ENCODE results near the gene SEL1L2. TPM values are rescaled to one million over a fixed set of nuclear protein-coding genes. Genes with fewer than 3 reads are reported as not detected.

Gene SEL1L2
- total RNA-seq, 1 donor from 2014 or later = not detected

DNA sequence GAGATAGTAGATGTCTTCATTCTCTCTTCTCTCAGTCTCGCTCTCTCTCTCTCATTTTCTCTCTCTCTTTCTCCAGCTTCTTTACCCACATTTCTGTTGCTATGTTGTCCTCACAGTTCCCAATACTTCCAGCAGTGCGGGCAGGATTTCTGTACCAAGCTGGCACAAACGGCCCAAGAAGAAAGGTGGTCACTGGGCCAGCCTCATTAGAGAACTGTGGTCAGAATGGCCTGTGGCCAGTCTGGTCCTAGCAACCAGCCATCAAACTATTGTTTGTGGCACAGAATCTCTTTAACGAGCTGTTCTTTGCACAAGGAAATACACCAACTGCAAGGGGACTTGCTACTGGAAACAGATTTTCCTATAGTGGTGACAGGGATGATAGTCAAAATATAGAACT lies 81.3 kb downstream of the SEL1L2 start:
- no peak overlapping the region for H3K4me3 Mint-ChIP-seq (ENCODE audit: unreplicated experiment)
- no peak for DNase-seq (ENCODE audit: low spot score)
- TF ChIP-seq CTCF (IDR thresholded peaks at IDR 0.05; ENCODE audit: unreplicated experiment) = no peak
- H3K27ac Mint-ChIP-seq (ENCODE audit: unreplicated experiment) = no peak overlapping the region
- H3K27me3 Mint-ChIP-seq (ENCODE audit: unreplicated experiment) = no peaks in the 10 kb centered on the region
- H3K36me3 Mint-ChIP-seq (ENCODE audit: low read depth, unreplicated experiment) = no peaks in the 10 kb centered on the region
- no peaks in the 10 kb centered on the region for H3K4me1 Mint-ChIP-seq (ENCODE audit: unreplicated experiment)
- no peaks in the 10 kb centered on the region for H3K9me3 Mint-ChIP-seq (ENCODE audit: unreplicated experiment)

GRCh38 chr20:13904766-13905165 lies 85.6 kb downstream of the SEL1L2 start:
- no peaks in the 10 kb centered on the region for H3K36me3 Mint-ChIP-seq (ENCODE audit: low read depth, unreplicated experiment)
- H3K27me3 Mint-ChIP-seq (ENCODE audit: unreplicated experiment) = no peaks in the 10 kb centered on the region
- no peaks in the 10 kb centered on the region for H3K9me3 Mint-ChIP-seq (ENCODE audit: unreplicated experiment)
- no peak overlapping the region for H3K27ac Mint-ChIP-seq (ENCODE audit: unreplicated experiment)
- no peak overlapping the region for H3K4me3 Mint-ChIP-seq (ENCODE audit: unreplicated experiment)
- DNase-seq (ENCODE audit: low spot score) = no peak
- no peaks in the 10 kb centered on the region for H3K4me1 Mint-ChIP-seq (ENCODE audit: unreplicated experiment)
- no peak for TF ChIP-seq CTCF (IDR thresholded peaks at IDR 0.05; ENCODE audit: unreplicated experiment)

DNA sequence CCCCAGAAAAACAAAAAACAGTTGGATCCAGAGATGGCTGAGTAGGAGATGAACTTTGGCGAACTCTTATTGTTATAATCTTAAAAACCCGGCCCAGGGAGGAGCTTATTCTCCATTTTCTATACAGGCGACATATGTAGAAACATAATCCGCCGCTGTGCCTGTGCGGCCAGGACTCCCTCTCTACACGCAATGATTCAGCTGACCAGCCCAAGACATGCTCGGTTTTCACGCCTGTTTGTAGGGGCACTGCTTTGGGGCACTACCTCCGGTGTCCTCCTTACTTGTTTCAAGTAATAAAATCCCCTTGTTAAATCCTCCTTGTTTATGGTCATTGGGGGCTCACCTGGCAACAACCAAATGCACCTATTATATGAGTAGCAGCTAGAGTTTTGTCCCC lies 89.9 kb downstream of the SEL1L2 start:
- Mint-ChIP-seq H3K4me1 (ENCODE audit: unreplicated experiment) (no peaks in the 10 kb centered on the region), H3K4me3 (ENCODE audit: unreplicated experiment) (no peak overlapping the region), H3K9me3 (ENCODE audit: unreplicated experiment) (no peaks in the 10 kb centered on the region), H3K27ac (ENCODE audit: unreplicated experiment) (no peak overlapping the region), H3K36me3 (ENCODE audit: low read depth, unreplicated experiment) (no peaks in the 10 kb centered on the region), H3K27me3 (ENCODE audit: unreplicated experiment) (peaks cover 1% of the 10 kb centered on the region)
- no peak for DNase-seq (ENCODE audit: low spot score)
- no peak for TF ChIP-seq CTCF (IDR thresholded peaks at IDR 0.05; ENCODE audit: unreplicated experiment)

DNA sequence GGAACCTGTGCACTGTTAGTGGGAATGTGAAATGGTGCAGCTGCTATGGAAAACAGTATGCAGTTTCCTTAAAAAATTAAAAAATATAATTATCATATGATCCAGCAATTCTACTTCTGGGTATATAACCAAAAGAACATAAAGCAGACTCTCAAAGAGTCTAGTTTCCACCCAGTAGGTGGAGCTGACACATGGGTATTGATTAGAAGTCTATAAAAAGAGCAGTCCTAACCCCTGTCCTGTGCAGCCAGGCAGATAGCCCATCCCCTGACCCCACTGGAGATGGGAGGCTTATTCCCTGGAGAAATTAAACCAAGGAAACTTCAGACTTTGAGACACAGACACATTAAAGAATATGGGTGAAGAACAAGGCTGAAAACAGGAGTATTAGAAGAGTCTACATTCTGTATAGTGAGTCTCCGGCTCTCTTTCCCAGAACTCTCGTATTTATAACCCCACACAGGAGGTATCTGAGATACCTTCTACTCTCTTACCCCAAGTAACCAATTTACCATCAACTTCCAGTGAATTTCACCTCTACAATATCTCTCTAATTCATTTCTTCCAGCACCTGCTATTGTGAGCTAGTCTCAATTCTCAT lies 92.3 kb downstream of the SEL1L2 start:
- Mint-ChIP-seq H3K27me3 (ENCODE audit: unreplicated experiment) (peaks cover 2% of the 10 kb centered on the region), H3K4me1 (ENCODE audit: unreplicated experiment) (no peaks in the 10 kb centered on the region), H3K9me3 (ENCODE audit: unreplicated experiment) (no peaks in the 10 kb centered on the region), H3K36me3 (ENCODE audit: low read depth, unreplicated experiment) (no peaks in the 10 kb centered on the region), H3K27ac (ENCODE audit: unreplicated experiment) (no peak overlapping the region), H3K4me3 (ENCODE audit: unreplicated experiment) (no peak overlapping the region)
- no peak for TF ChIP-seq CTCF (IDR thresholded peaks at IDR 0.05; ENCODE audit: unreplicated experiment)
- DNase-seq (ENCODE audit: low spot score) = no peak

GRCh38 chr20:13891575-13891974 lies 98.8 kb downstream of the SEL1L2 start:
- H3K4me1 Mint-ChIP-seq (ENCODE audit: unreplicated experiment) = no peaks in the 10 kb centered on the region
- no peak overlapping the region for H3K4me3 Mint-ChIP-seq (ENCODE audit: unreplicated experiment)
- TF ChIP-seq CTCF (IDR thresholded peaks at IDR 0.05; ENCODE audit: unreplicated experiment) = no peak
- H3K27ac Mint-ChIP-seq (ENCODE audit: unreplicated experiment) = no peak overlapping the region
- peaks cover 5% of the 10 kb centered on the region for H3K9me3 Mint-ChIP-seq (ENCODE audit: unreplicated experiment)
- H3K27me3 Mint-ChIP-seq (ENCODE audit: unreplicated experiment) = peaks cover 1% of the 10 kb centered on the region
- peaks cover 4% of the 10 kb centered on the region for H3K36me3 Mint-ChIP-seq (ENCODE audit: low read depth, unreplicated experiment)
- no peak for DNase-seq (ENCODE audit: low spot score)
